ENCODE results near the gene KMT2C. TPM values are rescaled to one million over a fixed set of nuclear protein-coding genes. Genes with fewer than 3 reads are reported as not detected.

The KMT2C gene
- total RNA-seq, 1 experiment from 2014 or later, result 45.4 TPM

GRCh38 chr7:152117356-152117755, 318.4 kb downstream of the KMT2C start:
- TF ChIP-seq MYBL2 (CRISPR knock-in tag; IDR thresholded peaks at IDR 0.05) (no peak), E2F1 (CRISPR knock-in tag; IDR thresholded peaks at IDR 0.05) (no peak), TP53 (CRISPR knock-in tag; IDR thresholded peaks at IDR 0.05) (no peak), NFYB (CRISPR knock-in tag; conservative IDR thresholded peaks at IDR 0.05; ENCODE audit: low read depth) (no peak), IRF2 (CRISPR knock-in tag; IDR thresholded peaks at IDR 0.05; ENCODE audit: borderline replicate concordance, low read depth) (no peak), ZNF396 (CRISPR knock-in tag; IDR thresholded peaks at IDR 0.05; ENCODE audit: borderline replicate concordance) (no peak), ZNF416 (CRISPR knock-in tag; IDR thresholded peaks at IDR 0.05) (no peak)
- Mint-ChIP-seq H3K36me3 (peaks cover 53% of the 10 kb centered on the region), H3K27me3 (ENCODE audit: low read depth) (no peaks in the 10 kb centered on the region), H3K27ac (no peak overlapping the region), H3K4me3 (no peak overlapping the region), H3K9me3 (peaks cover 5% of the 10 kb centered on the region; the same call in 1 of the 2 replicates), H3K4me1 (no peaks in the 10 kb centered on the region)
- DNase-seq (ENCODE audit: low spot score), result no peak
- POLR2A ChIA-PET, result no interaction called here
- CTCF ChIA-PET, result no interaction called here
- no peak for ATAC-seq

GRCh38 chr7:152115021-152115718, 320.6 kb downstream of the KMT2C start:
- peaks cover 38% of the 10 kb centered on the region for H3K36me3 Mint-ChIP-seq
- no peak for ATAC-seq
- no peak overlapping the region for H3K27ac Mint-ChIP-seq
- no peak for TF ChIP-seq TEAD1 (CRISPR knock-in tag; IDR thresholded peaks at IDR 0.05)
- no peak for TF ChIP-seq NR2C2 (CRISPR knock-in tag; IDR thresholded peaks at IDR 0.05)
- no peak for TF ChIP-seq JUN (CRISPR knock-in tag; IDR thresholded peaks at IDR 0.05)
- TF ChIP-seq AR (CRISPR knock-in tag; IDR thresholded peaks at IDR 0.05), result no peak
- no peak for TF ChIP-seq ZNF512 (CRISPR knock-in tag; IDR thresholded peaks at IDR 0.05; ENCODE audit: borderline replicate concordance)
- no peak for TF ChIP-seq EMX1 (CRISPR knock-in tag; IDR thresholded peaks at IDR 0.05)
- TF ChIP-seq SMAD3 (CRISPR knock-in tag; IDR thresholded peaks at IDR 0.05; ENCODE audit: borderline replicate concordance), result no peak
- no peak for TF ChIP-seq TP53 (CRISPR knock-in tag; IDR thresholded peaks at IDR 0.05)
- no peak for TF ChIP-seq FOXP4 (CRISPR knock-in tag; IDR thresholded peaks at IDR 0.05)
- no peak for TF ChIP-seq TCF7 (CRISPR knock-in tag; IDR thresholded peaks at IDR 0.05; ENCODE audit: low read depth)
- no peak for TF ChIP-seq GABPB1 (CRISPR knock-in tag; IDR thresholded peaks at IDR 0.05)
- no peak for TF ChIP-seq NR3C1 (CRISPR knock-in tag; conservative IDR thresholded peaks at IDR 0.05; ENCODE audit: low read depth)
- TF ChIP-seq ERG (CRISPR knock-in tag; IDR thresholded peaks at IDR 0.05), result no peak
- no peak overlapping the region for H3K4me3 Mint-ChIP-seq
- H3K4me1 Mint-ChIP-seq, result no peaks in the 10 kb centered on the region
- no peaks in the 10 kb centered on the region for H3K27me3 Mint-ChIP-seq (ENCODE audit: low read depth)
- H3K9me3 Mint-ChIP-seq, result peaks cover 5% of the 10 kb centered on the region; the same call in 1 of the 2 replicates
- CTCF ChIA-PET, result interaction anchor here (1.0 kb wide), 1 partner anchor 39 kb away, joined by 3 read pairs; no protein-coding TSS in a partner anchor
- DNase-seq (ENCODE audit: low spot score), result no peak
- POLR2A ChIA-PET, result interaction anchor here (0.6 kb wide), 1 partner anchor 12 kb away, joined by 3 read pairs; no protein-coding TSS in a partner anchor
